ENCODE measurements around the gene CYP4F22.
"Not testable (repeated sequence)": the region's sequence is repeated elsewhere in the genome, so short reads cannot be mapped to it uniquely, and the experiment has no call there.

Gene CYP4F22

DNA sequence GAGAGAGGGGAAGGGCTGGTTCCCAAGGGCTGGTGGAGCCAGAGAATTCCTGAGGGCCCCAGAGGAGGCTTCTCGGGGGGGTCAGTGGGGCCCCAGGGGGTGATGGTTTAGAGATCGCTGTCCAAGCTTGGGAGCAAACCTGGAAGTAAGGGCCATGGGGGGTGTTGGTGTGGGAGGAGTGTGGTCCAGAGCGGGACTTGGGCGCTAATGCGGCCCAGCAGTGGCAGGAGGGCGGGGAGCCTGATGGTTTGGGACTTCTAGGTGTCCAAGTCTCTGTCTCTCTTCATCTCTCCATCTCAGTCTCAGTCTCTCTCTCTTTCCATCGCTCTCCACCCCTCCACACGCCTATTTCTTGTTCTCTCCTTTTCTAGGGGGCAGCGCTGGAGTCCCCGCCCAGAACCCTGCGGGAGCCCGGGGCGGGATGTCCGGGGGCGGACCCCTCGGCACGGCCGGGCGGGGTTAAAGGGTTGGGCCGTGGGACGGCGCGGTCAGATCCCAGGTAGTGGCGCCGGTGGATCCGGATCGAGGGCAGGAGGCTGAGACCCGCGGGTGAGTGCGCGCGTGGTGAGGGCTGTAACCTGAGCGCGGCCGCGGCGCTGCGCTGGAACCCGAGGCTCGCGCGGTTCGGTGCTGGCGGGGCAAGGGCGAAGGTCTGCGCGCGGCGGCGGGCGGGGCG lies at the start of gene CYP4F22:
CYP4F22 (plus strand) TSS at position 491 of the 676 bp plus-strand sequence. CDS start 16,812 bp downstream, outside the sequence.
- no peak for DNase-seq

DNA sequence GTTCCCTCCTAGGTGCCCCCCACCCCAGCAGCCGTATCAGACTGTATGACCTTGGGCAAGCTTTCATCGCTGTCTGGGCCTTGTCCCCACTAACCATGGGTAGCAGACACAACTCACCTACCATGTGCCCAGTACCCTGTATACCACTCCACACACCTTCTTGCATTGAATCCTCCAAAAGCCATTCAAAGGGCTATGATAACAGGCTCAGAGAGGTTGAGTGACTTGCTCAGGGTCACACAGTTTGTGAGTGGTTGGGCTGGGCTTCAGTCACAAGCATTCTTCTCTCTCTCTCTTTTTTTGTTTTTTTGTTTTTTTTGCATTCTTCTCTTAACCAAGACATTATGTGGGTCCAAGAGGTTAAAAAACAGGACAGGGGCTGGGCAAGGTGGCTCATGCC lies 46.6 kb upstream of the CYP4F22 start:
- DNase-seq, result no peak

DNA sequence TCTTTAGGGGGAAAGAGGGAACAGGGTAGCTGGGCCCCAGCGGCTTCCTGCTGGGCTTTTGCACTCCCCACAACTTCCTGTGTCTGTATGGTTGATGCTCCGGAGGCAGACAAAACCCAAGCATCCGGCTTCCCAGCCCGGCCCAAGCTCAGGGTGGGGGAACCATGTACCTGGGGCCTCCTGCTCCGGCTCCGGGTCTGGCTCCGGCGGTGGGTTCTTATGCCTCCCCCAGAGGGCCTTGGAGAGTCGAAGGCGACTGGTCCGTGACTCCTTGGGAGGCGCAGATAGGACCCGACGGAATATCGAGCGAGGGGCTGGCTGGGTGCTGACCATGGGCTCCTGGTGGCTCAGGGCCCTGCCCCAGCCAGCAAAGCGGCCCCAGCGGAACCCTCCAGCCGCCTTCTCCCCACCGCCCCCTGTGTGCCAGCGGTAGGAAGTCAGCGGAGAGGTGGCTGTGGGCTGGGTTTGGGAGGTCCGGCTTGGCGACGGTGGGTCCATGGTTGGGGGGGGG lies 44.4 kb upstream of the CYP4F22 start:
- peak; percentile 67 for DNase-seq

DNA sequence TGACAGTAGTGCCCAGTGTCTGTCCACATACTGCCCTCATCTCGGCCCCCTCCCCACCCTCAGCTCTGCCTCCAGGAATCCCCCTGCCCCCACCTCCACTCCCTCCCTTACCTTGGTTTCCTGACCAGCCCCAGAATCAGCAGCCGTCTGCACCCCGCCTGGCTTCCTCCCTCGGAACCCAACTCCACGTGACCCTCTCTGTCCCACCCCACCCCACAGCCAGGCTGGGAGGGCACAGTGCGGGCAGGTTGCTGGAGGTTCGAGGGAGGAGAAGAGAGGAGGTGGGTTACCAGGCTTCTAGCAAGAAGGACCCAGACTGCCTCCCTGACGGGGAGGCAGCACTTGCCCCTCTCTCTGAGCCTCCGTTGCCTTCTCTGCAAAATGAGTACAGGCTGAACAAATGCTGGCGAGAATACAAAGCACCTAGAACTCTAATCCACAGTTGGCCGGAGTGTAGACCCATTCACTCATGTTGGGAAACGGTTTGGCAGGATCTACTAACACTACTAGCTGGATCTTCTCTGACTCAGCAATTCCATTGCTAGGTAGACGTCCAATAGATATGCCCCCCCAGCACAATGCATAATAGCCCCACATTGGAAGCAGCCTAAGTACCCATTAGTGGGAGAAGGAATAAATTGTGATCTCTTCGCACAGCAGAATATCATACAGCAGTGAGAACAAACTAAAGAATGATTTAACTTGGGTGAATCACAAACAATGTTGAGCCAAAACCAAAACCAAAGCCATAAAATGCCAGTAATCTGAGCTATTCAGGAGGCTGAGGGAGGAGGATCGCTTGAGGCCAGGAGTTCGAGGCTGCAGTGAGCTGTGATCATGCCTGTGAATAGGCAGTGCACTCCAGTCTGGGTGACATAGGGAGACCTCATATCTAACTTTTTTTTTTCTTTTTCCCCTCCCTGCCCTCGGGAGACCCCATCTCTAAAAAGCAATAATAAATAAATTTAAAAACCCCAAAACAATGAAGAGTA lies 43.6 kb upstream of the CYP4F22 start, which contains the start of gene RASAL3:
RASAL3 (minus strand) TSS at position 151 of the 992 bp plus-strand sequence. CDS start 186 bp downstream, outside the sequence.
- DNase-seq, result peak; percentile 55

DNA sequence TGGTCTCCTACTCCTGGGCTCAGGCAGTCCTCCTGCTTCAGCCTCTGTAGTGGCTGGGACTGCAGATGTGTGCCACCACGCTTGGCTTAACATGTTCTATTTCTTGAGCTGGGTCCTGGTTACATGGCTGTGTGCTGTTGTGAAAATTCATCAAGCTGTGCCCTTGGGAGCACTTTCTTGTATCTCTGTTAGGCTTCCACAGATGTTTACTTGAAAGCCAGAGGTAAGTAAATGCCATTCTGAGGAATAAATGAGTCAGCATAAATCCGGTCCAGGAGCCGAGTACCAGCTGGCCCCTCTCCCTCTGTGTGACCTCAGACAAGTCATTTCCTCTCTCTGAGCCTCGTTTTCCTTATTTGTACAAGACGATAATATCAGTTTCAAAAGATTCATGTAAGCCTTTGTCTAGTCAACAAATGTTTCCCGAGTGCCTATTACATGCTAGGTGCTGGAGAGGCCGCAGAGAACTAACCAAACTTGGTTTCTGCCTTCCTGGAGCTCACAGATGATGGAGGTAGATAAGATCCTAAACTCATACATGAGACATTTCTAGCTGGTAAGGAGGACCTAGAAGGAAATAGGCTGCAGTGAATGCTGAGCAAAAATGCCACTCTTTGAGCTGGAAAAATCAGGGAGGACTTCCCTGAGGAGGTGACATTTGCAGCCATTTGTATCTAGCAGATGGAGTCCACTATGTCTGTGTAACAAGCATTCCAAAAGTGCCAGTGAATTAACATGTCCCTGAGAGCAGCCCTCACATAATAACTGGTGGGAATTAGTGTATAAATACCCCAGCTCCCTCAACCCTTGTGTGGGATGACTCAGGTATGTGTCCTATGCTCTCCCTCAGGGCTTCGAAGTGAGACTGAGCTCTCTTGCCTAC lies 41.2 kb upstream of the CYP4F22 start:
- peak; percentile 53 to 67 for DNase-seq

DNA sequence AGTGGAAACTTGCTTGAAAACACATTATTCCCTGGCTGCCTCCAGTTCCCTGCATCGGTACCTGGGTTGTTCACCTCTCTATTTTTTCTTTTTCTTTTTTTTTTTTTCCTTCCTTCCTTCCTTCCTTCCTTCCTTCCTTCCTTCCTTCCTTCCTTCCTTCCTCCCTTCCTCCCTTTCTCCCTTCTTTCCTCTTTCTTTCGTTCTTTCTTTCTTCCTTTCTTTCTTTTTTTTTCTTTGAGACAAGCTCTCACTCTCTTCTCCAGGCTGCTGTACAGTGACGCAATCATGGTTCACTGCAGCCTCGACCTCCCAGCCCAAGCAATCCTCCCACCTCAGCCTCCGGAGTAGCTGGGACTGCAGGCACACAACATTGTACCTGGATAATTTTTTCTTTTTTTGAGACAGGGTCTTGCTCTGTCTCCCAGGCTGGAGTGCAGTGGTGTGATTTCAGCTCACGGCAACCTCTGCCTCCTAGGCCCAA lies 40.6 kb upstream of the CYP4F22 start:
- no peak for DNase-seq

DNA sequence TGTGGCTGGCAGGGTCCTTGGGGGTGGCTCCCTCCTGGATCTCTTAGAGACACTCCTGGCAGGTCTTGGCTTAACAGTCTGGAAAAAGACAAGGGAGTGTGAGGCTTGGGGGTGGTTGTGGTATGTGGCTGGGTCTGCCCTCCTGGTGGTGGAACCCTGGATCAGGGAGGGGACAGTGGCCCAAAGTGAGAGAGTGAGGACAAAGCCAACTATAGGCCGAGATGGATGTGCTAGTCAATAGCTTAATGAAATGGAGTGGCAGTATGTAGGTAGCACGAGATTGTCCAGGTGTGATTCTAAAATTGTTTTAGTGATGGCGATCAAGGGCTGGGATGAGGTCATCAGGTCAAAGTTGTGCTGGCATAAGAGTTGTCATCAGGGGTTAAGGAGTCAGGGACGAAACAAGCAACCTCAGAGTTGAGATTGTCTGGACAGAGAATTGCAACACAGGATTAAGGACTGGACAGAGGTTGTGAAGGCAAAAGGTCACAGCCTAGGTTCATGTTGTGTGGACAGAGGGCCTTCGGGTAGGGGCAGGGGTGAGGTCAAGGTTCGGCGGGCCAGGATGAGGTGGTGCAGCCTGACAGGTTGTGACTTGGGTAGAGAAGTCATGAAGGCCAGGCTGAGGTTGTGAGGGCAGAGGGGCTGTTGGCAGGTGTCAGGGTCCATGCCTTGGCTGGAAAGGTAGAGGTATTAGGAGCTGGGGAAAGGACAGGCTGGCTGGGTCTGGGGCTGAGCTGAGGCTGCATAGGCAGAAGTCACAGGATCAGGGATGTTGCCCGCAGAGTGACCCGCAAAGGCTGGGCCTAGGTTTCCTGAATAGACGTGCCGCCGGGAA lies 39.4 kb upstream of the CYP4F22 start:
- no peak for DNase-seq

DNA sequence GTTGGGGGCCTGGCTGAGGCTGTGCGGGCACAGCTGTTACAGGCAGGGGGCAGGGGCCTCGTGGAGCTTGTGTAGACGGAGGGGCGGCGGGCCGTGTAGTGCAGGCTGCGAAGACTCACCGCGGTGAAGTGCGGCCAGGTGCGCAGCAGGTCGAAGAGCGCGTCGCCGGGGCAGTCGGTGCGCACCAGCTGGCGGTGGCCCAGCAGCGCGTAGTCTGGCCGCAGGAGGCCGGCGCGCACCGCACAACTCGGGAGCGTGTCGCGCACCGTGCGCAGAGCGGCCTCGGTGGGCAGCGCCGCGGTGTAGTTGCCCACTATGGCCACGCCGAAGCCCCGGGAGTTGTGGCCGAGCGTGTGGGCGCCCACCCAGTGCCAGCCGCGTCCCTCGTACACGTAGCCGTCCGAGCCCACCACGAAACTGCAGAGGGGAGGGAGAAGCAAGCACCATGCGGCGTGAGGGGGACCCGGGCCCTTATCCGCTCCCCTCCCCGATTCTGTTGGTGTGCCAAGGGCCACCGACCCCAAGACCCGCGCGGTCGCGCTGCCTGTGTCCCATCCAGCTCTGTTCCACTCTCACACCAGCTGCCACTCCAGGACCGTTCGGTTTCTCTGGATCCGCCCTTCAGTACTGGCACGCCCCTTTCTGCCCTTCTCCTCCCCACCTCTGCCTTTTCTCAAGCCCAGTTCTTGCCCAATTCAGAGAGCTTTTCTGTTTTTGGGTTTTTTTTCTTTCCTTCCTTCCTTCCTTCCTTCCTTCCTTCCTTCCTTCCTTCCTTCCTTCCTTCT lies 38.6 kb upstream of the CYP4F22 start:
- peak in 1 of 2 experiments; percentile 34 for DNase-seq

DNA sequence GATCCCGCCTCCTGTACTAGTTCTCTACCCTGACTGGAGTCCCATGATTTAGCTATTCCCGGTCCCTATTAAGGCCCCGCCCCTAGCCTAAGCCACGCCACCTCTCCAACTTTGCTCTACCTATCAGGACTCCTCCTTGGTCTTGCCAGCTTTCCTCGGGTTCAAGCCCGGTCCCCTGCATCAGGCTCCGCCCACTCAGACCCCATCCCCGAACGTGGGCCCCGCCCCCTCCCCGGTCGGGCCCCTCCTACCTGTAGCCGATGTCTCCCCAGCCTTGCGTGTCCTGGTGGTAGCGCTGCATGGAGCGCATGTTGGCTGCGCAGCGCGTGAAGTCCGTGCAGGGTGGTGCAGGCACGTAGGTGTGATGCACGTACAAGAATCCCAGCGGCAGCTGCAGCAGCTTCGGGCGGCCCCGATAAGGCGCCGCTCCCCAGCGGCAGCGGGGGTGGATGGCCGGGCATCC lies 36.7 kb upstream of the CYP4F22 start:
- DNase-seq, result no peak

DNA sequence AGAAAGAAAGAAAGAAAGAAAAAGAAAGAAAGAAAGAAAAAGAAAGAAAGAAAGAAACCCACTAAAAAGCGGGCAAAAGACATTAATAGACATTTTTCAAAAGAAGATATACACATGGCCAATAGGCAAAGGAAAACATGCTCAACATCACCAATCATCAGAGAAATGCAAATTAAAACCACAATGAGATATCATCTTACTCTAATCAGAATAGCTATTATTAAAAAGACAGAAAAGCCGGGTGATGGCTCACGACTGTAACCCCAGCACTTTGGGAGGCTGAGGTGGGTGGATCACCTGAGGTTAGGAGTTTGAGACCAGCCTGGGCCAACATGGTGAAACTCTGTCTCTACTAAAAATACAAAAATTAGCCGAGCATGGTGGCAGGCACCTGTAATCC lies 34.5 kb upstream of the CYP4F22 start:
- DNase-seq, result not testable (repeated sequence)

DNA sequence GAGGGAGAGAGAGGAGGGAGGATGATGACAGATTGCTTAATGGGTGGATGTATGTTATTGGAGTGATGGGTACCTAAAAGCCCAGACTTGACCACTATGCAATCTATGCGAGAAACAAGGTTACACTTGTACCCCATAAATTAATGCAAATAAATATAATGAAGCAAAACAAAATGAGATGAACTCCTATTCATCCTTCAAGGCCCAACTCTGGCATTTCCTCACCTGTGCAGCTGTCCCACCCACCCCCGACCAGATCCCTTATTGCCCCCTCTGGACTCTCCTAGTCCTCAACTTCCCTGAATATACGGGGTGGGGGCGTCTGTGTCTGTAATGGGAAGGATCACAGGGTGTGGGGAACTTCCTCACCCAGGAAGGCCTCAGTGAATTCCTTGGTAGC lies 33.2 kb upstream of the CYP4F22 start:
- DNase-seq, result no peak

DNA sequence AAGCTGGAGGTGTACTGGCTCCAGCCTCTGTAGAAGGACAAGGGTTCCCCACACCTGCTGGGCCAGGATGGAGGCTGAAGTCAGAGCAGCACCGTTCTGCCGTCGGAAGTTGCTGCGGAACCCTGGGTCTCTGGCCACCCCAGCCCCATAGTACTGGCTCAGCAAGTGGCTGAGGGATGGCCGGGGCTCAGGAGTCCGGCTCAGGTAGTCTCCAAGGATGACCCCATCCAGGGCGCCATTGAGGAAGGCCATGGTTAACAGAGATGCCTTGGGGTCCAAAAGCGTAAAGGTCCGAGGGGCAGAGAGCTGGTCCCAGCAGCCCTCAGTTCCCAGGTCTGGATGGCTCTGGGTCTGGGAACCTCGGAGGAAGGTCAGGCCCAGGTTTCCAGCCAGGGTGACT lies 32.7 kb upstream of the CYP4F22 start:
- no peak for DNase-seq

DNA sequence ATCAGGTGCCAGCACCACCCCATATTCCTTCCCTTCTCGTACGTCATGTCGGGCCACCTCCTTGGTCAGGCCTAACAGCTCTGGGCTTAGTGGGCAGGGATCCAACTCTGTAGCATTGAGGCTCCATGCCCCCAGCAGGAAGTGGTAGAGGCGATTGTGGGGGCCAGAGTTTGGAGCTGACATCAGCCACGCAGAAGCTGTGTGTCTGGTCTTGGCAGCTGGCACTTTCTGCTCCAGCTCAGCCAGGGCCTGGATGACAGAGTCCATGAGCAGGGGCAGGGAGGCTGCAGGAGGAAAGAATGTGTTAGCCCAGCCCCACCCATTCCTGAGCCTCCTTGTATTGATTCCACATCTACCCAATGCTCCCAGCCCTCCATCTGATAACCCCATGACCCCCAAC lies 32.0 kb upstream of the CYP4F22 start:
- no peak for DNase-seq

DNA sequence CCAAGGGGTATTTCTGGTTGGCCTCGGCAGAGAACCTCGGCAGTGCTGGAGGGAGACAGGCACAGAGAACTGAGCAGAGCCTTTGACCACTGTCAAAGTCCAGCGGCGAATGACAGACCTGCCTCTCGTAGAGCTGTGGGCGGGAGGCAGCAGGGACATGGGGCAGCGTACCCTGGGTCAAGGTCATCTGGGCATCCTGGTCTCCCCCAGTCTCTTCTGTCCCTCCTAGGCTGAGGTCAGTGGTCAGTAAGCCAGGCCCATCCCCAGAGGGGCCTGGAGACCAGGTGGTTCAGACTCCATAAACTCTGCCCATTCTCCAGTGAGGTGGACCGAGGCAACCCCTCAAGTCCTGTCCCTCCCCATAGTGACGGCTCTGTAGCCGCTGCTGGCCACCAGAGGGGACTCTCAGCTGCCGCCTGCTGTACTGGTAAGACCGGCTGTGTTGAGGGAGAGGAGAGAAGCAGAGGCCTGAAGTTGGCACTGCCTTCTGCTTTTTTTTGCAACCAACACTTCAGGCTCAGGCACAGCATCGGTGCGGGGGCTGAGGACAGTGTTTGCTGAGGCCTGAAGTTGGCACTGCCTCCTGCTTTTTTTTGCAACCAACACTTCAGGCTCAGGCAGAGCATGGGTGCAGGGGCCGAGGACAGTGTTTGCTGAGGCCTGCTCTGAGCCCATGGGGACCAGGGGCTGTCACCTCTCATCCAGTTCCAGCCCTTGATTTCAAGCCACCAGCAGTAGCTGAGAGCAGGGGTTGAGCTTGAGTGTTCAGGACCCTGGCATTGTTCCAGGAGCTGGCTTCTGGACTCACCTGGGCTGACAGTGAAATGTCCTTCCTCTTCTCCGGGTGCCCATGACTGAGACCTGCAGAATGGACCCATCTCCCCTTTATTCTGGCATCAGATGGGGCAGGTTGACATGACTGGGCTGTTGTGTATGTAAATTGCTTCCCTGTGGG lies 28.7 kb upstream of the CYP4F22 start, which contains the start of gene PGLYRP2:
PGLYRP2 (minus strand) TSS at position 111 of the 955 bp plus-strand sequence. CDS start 130 bp downstream, outside the sequence.
- no peak for DNase-seq

DNA sequence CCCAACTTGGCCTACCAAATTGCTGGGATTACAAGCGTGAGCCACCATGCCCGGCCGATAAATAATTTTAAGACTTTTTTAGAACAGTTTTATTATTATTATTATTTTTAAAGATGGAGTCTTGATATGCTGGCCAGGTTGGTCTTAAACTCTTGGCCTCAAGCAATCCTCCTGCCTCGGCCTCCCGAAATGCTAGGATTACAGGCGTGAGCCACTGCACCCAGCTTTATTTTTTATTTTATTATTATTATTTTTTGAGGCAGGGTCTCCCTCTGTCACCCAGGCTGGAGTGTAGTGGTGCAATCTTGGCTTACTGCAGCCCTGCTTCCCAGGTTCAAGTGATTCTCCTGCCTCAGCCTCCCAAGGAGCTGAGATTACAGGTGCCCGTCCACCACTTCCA lies 27.3 kb upstream of the CYP4F22 start:
- DNase-seq, result not testable (repeated sequence)

DNA sequence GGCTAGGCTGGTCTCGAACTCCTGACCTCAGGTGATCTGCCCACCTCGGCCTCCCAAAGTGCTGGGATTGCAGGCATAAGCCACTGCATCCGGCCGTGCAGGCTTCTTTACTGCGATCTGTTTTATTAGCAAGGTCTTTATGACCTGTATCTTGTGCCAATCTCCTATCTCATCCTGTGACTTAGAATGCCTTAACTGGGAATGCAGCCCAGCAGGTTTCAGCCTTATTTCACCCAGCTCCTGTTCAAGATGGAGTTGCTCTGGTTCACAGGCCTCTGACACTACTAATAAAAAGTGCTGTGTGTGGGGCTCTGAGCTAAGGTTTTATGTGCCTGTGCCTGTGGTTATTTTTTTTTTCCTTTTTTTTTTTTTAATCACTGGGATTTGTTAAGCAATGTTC lies 22.6 kb upstream of the CYP4F22 start:
- not testable (repeated sequence) for DNase-seq

DNA sequence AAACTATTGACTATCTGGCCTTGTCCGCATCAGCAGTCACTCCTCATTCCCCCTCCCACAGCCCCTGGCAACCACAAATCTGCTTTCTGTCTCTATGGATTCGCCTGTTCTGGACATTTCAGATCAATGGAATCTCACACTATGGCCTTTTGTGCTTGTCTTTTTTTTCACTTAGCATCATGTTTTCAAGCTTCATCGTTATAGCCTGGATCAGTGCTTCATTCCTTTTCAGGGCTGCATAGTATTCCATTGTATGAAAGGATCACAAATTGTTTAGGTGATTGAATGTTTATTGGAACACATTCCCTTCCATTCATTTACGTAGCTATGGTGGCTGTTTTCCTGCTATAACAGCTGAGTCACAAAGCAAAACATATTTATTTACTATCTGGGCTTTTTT lies 21.3 kb upstream of the CYP4F22 start:
- no peak for DNase-seq

DNA sequence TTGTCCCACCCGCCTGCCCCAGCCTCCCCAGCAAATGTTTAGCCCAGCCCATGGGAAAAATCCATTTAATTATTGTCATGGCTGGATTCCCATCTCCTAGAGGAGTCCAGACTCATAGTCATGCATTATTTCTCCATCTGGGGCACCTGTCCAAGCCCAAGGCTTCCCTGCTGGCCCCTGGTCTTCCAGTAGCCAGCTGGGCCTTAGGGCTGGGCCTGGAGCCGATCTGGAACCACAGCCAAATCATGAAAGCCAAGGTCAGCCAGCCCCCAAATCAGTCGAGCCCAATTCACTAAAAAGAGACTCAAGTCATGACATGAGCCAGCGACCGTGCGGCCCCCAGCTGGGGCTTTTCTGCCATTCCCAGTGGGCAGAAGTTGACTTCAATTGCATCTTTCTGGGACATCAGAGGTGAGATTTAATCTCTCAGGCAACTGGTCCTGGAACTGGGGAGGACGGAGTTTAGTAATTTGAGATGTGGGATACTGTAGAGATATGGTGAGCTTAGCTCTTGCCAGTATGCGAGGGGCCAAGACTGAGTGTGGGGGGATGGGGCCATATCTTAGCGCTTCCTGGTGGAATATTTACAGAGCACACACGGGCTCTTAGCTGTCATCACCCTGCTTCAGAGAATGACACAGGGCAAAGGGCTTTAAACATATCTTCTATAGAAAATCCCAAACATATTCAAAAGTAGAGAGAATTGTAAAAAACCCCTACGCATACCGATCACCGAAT lies 19.7 kb upstream of the CYP4F22 start:
- DNase-seq, result no peak

All from activated CD4-positive, alpha-beta T cell treated with anti-CD3 and anti-CD28 coated beads, Interleukin-2, amount 50 U/mL, for 4 hours (primary cell).